NCI-H1694 (cell line): ENCODE data around the gene FMR1.

Source experiments
- DNase-seq: peaks from one replicate; lab custom pipeline; 2025; lab: John Stamatoyannopoulos, UW

The FMR1 gene

DNA sequence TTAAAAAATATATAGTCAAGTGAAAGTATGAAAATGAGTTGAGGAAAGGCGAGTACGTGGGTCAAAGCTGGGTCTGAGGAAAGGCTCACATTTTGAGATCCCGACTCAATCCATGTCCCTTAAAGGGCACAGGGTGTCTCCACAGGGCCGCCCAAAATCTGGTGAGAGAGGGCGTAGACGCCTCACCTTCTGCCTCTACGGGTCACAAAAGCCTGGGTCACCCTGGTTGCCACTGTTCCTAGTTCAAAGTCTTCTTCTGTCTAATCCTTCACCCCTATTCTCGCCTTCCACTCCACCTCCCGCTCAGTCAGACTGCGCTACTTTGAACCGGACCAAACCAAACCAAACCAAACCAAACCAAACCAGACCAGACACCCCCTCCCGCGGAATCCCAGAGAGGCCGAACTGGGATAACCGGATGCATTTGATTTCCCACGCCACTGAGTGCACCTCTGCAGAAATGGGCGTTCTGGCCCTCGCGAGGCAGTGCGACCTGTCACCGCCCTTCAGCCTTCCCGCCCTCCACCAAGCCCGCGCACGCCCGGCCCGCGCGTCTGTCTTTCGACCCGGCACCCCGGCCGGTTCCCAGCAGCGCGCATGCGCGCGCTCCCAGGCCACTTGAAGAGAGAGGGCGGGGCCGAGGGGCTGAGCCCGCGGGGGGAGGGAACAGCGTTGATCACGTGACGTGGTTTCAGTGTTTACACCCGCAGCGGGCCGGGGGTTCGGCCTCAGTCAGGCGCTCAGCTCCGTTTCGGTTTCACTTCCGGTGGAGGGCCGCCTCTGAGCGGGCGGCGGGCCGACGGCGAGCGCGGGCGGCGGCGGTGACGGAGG is at the start of gene FMR1:
Gene FMR1 (plus strand): TSS at position 728 of the 831 bp plus-strand sequence. CDS start 261 bp downstream, outside the sequence.
- DNase-seq = peak; percentile 91

DNA sequence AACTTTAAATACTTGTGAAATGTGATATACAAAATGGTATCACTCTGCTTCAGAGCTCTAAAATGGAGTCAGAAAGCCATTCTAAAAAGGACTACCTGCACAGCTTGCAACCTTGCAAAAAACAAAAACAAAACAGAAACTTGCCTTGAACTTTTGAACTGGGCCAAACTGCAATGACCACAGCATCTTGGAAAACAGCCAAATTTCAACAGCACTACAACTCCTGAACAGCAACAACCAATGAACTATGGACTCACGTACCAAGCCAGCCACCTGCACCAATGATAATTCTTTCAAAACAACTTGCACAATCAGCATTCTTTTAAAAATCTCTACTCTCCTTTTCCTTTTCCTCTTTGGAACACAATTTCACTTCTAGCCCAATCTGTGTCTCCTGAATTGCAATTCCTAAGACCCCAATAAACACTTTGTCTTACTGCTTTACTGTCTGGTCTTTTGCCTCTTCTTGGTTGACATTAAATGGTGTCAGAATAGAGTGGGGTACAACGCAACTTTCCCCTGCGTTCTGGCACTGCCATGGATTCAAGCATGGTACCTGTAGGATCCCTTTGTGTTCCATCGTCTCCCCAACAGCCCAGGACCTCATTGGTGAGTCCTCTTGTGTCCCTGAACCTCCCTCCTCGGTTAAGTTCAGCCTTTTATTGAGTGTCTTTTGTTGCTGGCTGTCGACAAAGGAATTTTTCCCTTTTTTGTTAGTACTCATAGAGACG is 35.7 kb upstream of the FMR1 start:
- no peak for DNase-seq

DNA sequence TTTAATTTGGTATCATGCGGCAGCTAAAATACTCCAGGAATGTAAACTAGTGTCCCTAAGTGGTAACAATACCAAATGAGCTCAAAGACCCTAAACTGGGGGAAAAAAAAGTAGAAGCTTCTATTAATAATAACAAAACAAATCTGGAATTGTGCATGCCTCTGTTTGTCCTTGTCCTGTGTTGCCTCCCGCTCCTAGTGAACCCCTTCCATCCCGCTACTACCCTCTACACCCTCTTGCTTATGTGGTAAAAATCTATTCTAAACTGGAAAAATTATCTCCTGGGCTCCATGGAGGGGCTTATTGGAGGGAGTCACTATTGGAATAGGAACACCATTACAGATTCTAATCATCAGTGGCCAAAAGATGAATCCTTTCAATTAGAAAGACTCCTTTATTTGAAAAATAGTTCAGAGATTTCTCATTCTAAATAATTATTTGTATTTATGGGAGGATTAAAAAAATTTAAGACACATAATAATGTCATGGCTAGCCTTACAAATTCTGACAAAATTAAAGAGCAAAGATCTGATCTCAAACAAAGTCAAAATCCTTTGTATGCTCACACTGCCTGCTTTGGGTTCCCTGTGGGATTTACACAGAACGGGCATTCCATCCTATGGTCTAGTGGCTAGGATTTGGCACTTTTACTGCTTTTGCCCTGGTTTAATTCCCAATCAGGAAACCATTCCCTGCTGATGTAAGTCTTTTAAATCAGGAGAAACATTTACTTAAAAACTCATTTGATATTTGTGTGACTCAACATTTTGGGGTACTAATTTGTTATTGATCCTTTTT is 34.7 kb upstream of the FMR1 start:
- no peak for DNase-seq

DNA sequence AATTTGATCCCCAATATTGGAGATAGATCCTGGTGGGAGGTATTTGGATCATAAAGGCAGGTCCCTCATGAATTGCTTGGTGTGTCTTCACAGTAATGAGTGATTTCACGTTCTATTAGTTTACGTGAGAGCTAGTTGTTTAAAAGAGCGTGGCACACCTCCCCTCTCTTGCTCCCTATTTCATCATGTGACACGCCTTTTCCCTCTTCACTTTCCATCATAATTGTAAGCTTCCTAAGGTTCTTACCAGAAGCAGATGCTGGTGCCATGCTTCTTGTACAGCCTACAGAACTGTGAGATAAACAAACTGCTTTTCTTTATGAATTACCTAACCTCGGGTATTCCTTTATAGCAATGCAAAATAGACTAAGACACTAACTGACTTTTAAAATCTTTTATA is 34.0 kb upstream of the FMR1 start:
- no peak for DNase-seq

DNA sequence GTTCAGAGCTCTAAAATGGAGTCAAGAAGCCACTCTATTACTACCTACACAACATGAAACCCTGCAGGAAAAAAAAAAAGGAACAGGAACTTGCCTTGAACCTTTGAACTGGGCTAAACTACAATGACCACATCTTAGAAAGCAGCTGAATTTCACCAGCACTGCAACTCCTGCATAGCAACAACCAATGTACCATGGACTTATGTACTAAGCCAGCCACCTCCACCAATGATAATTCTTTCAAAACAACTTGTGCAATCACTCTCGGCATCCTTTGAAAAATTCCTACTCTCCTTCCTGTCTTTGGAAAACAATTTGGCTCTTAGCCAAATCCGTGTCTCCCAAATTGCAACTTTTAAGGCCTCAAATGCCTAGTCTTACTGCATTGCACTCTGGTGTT is 26.8 kb upstream of the FMR1 start:
- DNase-seq = no peak

DNA sequence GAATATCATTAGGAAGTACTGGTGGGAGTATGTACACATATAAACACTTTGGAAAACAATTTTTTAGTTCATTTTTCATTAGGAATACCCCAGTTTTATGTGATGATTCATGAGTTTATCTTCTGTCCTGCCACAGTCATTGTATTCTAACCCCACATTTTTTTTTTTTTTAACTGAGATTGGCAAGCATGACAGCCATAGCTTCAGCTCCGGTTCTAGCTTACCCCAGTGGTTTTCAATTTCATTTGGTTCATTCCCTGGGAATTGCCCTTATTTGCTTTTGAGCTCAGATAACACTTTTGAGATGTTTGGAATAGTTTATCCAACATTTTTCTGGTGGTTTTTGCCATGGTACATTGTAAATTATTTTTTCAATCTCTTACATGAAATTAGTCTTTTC is 21.0 kb upstream of the FMR1 start:
- no peak for DNase-seq

DNA sequence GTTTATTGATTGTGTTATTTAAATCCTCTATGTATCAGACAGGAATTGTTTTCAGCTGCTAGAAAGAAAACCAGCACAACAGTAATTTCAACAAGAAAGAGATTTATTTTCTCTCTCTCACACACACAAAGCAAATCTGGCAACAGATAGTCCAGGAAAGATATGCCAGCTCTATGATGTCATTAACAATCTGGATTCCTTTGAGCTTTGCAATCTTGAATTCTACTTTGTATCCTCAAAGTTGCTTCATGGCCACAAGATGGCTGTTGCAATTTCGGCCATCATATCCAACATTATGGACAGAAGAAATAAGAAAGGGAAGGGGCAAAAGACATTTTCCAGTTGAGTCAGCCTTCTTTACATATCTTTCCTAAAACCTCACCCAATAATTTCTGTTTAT is 19.8 kb upstream of the FMR1 start:
- DNase-seq = no peak

DNA sequence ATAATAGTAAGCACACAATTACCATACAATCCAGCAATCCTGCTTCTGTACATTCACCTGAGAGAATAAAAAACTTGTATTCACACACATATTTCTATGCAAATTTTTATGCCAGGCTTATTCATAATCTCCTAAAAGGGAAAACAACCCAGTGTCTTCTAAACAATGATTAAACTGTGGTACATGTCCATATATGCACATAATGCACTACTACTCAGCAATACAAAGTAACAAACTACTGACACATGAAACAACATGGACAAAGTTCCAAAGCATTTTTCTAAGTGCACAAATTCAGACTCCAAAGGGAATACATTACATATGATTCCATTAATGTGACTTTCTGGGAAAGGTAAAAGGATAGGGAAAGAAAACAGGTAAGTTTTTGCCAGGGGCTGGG is 18.0 kb upstream of the FMR1 start:
- no peak for DNase-seq

DNA sequence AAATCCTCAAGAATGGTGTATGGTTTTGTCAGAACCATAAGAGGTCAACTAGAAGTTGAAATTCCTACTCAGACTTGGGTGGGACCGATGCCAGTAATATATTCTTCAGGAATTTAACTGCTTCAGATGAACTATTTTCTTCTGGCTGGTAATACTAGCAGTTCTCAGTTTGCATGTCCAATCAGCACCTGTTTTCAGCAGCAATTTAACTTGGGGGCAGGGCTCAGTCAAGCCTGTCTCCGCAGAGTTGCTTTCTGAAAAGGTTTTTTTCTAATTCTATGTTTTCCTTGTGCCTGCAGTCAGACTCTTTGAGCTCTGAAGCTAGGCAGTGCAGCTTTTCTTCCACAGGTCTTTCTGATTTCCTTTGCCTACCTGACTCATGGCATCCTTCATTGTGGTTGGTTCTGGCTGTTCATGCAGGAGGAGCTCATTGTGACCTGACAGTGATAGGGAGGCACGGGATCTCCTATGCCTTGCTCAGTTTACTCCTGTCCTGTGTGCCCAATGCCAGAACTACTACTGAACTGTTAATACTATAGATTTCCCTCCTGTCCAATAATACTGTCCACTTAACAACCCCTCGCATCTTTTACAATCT is 17.3 kb upstream of the FMR1 start:
- DNase-seq = no peak

DNA sequence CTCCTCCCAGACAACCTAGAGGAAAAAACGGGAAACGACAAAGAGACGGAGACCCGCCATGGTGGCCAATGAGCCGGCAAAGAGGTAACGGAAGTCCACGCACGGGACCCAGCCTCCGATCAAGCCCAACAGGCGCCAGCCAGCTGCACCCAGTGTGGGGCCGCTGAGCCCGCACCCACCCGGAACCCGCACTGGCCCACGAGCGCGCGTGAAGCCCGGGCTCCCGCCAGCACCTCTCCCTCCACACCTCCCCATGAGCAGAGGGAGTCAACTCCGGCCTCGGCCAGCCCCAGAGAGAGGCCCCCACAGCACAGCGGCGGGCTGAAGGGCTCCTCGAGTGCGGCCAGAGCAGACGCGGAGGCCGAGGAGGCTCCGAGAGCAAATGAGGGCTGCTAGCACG is 14.6 kb upstream of the FMR1 start:
- no peak for DNase-seq

DNA sequence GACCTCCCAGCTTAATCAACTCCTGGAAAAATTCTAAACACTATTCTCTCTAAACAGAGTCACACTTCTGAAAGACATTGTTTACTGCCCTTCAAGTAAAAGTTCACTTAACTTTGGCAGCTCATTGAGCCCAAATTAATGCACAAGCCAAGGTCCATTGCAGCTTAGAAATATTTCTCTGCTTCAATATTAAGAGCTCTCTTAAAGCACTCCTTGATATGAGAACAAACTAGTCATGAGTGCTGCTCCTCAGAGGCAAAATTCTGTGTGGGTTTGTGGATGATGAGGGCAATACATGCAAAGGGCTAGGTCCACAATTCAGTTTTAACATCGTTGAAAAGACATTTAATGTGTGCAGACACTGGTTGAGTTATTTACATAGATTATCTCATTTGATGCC is 12.8 kb upstream of the FMR1 start:
- no peak for DNase-seq

DNA sequence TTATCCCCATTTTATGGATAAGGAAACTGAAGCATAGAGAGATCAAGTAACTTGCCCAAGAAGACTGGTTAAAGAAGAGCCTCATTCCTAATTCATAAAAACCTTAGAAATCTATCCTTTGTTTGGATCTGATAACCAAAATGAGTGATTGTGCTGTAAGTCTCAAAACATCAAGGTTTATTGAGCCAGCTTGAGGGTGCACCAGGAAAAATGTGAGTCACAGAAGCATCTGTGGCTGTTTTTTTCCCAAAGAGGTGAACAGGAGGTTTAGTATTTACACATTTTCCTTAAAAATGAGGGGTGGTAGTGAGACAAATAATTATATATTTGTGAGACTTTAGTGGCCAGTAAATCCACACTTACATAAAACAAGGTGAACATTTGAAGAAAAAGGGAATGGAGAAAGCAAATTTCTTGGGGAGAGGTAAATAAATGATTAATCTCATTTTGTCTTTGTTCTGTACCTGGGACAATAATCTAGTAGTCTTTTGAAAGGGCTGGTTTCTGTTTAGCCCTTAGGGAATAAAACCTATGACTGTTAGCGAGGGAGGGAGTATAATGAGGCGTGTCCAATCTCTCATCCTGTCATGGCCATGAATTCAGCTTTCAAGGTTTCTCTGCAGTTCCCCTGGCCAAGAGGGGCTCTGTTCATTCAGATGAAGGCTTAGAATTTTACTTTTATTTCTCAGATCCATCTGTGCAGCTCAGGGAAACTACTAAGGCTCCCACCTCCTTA is 12.2 kb upstream of the FMR1 start:
- DNase-seq = no peak

DNA sequence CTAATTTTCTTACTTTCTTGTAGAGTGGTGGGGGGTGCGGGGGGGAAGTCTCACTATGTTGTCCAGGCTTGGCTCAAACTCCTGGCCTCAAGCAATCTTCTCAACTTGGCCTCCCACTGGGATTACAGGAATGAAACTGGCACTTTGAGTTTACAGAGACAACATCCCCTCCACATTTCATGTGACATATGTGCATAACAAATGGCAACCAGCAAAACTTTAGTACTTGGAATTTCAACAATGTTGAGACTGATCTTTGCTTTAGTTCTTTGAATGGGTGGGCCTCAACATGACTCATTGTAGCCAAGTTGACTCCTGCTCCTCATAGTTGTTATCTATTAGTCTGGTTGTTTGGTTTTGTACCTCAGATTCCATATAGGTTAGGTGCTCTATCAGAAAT is 11.4 kb upstream of the FMR1 start:
- DNase-seq = no peak

DNA sequence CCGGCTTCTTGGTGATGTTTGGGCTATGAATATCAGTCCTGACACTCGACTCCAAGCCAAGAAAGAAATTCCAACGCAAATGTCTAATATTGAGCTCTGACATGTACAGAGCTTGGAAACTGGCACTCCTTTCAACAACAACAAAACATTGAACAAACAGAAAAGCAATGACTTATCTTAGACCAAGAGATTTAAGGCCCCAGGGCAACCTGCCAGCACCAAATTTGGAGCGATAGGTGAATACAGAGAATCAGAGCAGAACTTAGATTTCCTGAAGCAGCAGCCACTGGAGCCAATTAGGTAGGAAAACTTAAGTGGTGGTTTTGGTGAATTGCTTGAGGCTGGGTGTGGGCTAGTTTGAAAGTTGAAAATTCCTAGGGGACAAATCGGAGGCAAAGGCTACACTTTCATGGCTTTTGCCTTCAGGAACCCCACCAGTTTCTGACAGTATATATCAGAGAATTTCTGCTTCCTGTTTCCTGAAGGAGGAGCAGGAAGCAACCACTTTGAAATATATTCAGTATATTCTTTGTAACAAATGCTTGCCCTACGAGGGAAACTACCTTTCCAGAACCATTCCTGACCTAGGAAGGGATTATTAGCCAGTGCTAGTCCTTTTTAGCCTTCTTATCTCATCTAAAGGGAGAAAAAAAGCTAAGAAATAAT is 10.1 kb upstream of the FMR1 start:
- DNase-seq = no peak

DNA sequence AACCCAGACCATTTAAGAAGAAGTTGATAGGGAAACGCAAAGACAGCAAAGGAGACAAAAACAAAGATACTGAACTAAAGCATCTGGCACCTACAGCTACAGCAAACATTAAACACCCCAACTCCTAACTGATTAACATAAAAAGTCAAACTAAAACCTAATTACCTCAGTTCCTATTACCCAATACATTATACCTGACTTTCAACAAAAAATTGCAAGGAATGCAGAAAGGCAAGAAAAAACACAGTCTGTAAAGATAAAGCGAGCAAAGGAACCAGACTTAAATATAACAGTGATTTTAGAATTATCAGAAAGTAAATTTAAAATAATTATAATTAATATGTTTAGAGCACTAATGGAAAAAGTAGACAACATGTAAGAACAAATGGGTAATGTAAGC is 9.4 kb upstream of the FMR1 start:
- DNase-seq = no peak

DNA sequence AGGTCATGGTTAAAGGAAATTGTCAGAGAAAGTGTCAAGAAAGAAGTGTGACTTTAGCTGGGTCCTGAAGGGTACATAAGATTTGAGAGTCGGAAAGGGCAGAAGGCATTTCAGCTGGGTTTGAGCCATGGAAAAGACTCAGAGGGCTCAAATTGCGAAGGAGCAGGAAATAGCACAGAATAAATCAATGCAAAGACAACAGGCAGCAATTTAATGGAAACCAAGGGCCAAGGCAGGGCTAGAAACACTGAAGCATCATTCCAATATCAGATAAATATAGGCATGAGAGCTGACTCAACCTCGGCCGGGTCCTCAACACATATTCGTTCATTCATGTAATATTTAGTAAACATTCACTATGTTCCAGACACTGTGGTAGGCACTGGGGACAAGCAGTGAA is 3.6 kb upstream of the FMR1 start:
- no peak for DNase-seq

DNA sequence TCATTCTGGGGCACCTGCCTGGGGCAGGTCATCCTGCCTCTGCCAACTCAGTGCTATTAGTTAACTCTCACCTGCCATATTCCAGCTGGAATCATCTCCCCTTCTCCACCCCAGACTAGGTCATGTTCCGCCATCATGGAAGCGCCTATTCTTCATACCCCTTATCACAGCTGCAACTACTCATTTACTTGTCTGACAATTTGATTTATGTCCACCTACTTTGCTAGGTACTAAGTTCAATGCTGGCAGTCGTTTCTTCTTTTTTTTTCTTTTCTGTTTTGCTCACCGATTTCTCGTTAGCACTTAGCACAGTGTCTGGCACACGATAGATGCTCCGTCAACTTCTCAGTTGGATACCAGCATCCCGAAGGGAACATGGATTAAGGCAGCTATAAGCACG is 1.1 kb upstream of the FMR1 start:
- no peak for DNase-seq

DNA sequence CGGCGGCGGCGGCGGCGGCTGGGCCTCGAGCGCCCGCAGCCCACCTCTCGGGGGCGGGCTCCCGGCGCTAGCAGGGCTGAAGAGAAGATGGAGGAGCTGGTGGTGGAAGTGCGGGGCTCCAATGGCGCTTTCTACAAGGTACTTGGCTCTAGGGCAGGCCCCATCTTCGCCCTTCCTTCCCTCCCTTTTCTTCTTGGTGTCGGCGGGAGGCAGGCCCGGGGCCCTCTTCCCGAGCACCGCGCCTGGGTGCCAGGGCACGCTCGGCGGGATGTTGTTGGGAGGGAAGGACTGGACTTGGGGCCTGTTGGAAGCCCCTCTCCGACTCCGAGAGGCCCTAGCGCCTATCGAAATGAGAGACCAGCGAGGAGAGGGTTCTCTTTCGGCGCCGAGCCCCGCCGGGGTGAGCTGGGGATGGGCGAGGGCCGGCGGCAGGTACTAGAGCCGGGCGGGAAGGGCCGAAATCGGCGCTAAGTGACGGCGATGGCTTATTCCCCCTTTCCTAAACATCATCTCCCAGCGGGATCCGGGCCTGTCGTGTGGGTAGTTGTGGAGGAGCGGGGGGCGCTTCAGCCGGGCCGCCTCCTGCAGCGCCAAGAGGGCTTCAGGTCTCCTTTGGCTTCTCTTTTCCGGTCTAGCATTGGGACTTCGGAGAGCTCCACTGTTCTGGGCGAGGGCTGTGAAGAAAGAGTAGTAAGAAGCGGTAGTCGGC is 528 bp downstream of the FMR1 start:
- no peak for DNase-seq

DNA sequence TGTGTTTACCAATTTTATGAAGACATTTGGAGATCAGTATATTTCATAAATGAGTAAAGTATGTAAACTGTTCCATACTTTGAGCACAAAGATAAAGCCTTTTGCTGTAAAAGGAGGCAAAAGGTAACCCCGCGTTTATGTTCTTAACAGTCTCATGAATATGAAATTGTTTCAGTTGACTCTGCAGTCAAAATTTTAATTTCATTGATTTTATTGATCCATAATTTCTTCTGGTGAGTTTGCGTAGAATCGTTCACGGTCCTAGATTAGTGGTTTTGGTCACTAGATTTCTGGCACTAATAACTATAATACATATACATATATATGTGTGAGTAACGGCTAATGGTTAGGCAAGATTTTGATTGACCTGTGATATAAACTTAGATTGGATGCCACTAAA is 1.9 kb downstream of the FMR1 start:
- no peak for DNase-seq

DNA sequence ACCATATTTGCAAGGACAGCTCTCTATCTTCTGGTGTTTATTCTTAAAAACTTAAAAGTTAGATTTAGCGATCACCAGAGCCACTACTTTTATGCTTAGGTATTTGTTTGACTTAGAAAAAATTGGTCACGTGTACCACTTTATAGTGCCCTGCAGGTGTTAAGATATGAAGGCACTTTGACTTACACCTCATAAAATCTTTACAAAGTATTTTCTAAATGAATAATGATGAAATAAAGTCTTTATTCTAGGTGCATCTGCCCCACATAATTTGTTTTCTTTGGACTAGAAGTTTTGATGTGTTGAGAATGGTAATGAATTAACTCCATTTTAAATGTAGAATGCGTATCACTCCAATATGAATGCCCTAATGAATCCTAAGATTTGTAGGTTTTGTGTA is 2.9 kb downstream of the FMR1 start:
- DNase-seq = no peak
